ENCODE data around the gene ATXN7L1.
"Not testable (repeated sequence)": the region's sequence is repeated elsewhere in the genome, so short reads cannot be mapped to it uniquely, and the experiment has no call there.

ATXN7L1 gene

GRCh38 chr7:105890290-105890997 lies 14.0 kb upstream of the ATXN7L1 start:
- no peak for DNase-seq

- no peak for DNase-seq
These were observed 11.3 kb upstream of the ATXN7L1 start for GRCh38 chr7:105887569-105888189.

- no peak for DNase-seq
These were observed 10.4 kb upstream of the ATXN7L1 start for GRCh38 chr7:105886776-105887175.

- no peak for DNase-seq
These were observed 9.2 kb upstream of the ATXN7L1 start for GRCh38 chr7:105885387-105886111.

GRCh38 chr7:105883179-105883578 lies 6.8 kb upstream of the ATXN7L1 start:
- DNase-seq = not testable (repeated sequence)

- DNase-seq = no peak
These were observed 5.0 kb upstream of the ATXN7L1 start for GRCh38 chr7:105881439-105881838.

GRCh38 chr7:105880571-105881330 lies 4.4 kb upstream of the ATXN7L1 start:
- no peak for DNase-seq

- DNase-seq = no peak
These were observed 3.4 kb upstream of the ATXN7L1 start for GRCh38 chr7:105879782-105880181.

- no peak for DNase-seq
These were observed 2.6 kb upstream of the ATXN7L1 start for GRCh38 chr7:105878746-105879605.

- DNase-seq = no peak
These were observed 1.3 kb upstream of the ATXN7L1 start for GRCh38 chr7:105877736-105878135.

GRCh38 chr7:105876964-105877601 lies 684 bp upstream of the ATXN7L1 start:
- DNase-seq = no peak

GRCh38 chr7:105875505-105875904 lies 894 bp downstream of the ATXN7L1 start:
- no peak for DNase-seq

GRCh38 chr7:105874055-105874454 lies 2.3 kb downstream of the ATXN7L1 start:
- DNase-seq = no peak

GRCh38 chr7:105872491-105872890 lies 3.9 kb downstream of the ATXN7L1 start:
- no peak for DNase-seq

GRCh38 chr7:105871142-105871541 lies 5.3 kb downstream of the ATXN7L1 start:
- no peak for DNase-seq

- DNase-seq = no peak
These were observed 10.1 kb downstream of the ATXN7L1 start for GRCh38 chr7:105866102-105866801.

- no peak for DNase-seq
These were observed 12.5 kb downstream of the ATXN7L1 start for GRCh38 chr7:105863876-105864275.

GRCh38 chr7:105862770-105863169 lies 13.6 kb downstream of the ATXN7L1 start:
- no peak for DNase-seq

GRCh38 chr7:105862276-105862675 lies 14.1 kb downstream of the ATXN7L1 start:
- DNase-seq = no peak

- no peak for DNase-seq
These were observed 15.2 kb downstream of the ATXN7L1 start for GRCh38 chr7:105861224-105861623.

GRCh38 chr7:105860793-105861192 lies 15.6 kb downstream of the ATXN7L1 start:
- DNase-seq = no peak
